H1 (cell line): ENCODE measurements around the gene MIR17HG. TPM values are rescaled to one million over a fixed set of nuclear protein-coding genes. Genes with fewer than 3 reads are reported as not detected.

Experiments
- CTBP2 ChIP-seq: IDR thresholded peaks from 2 replicates; pipeline ENCODE4 v1.7.0; 2011; ENCODE audit warnings: borderline replicate concordance, mild to moderate bottlenecking, moderate library complexity, mixed read lengths, low read length; ENCODE audit not compliant: insufficient read depth, insufficient read length
- FOSL1 ChIP-seq: IDR thresholded peaks from 2 replicates; pipeline ENCODE4 v1.6.1; 2011; ENCODE audit warnings: mild to moderate bottlenecking, low read depth, low read length, moderate library complexity; ENCODE audit not compliant: insufficient read depth
- HDAC6 ChIP-seq: IDR thresholded peaks from one replicate; pipeline ENCODE4 v1.7.1; 2012; ENCODE audit warnings: low read depth, mild to moderate bottlenecking, inconsistent platforms, low read length, moderate library complexity
- JUND ChIP-seq: IDR thresholded peaks from 2 replicates; pipeline ENCODE4 v1.6.1; 2011; ENCODE audit warnings: mild to moderate bottlenecking, improper control_type of control experiment, low read length
- PHF8 ChIP-seq: fragments of 200-600 bp; sonication (generic); conservative IDR thresholded peaks from 2 replicates; pipeline ENCODE4 v1.7.1; 2012; ENCODE audit warnings: low read depth, mild to moderate bottlenecking, inconsistent platforms, low read length, moderate library complexity
- SP1 ChIP-seq: IDR thresholded peaks from 2 replicates; pipeline ENCODE4 v1.6.1; 2011; ENCODE audit warnings: low read depth, low read length
- TAF7 ChIP-seq: optimal IDR thresholded peaks from 2 replicates; pipeline ENCODE3; 2011; ENCODE audit warnings: low read depth, mild to moderate bottlenecking, inconsistent platforms, low read length, moderate library complexity, borderline replicate concordance
- TBP ChIP-seq: IDR thresholded peaks from 2 replicates; pipeline ENCODE4 v1.6.1; 2011; ENCODE audit warnings: low read depth, low read length, improper control_type of control experiment
- TCF12 ChIP-seq: IDR thresholded peaks from 2 replicates; pipeline ENCODE4 v1.6.1; 2011; ENCODE audit warnings: low read depth, mild to moderate bottlenecking, low read length
- polyA plus RNA-seq, 7 experiments: library from polyadenylated mRNA; depleted of rRNA in 3 of 7; stranded (reverse) in 5 of 7; unstranded in 2 of 7; fragments of >200 nt in 5 of 7; fragments of 200-250 nt in 2 of 7; gene quantifications; 1 replicate in 5 of 7; 2 replicates in 1 of 7; 4 replicates in 1 of 7; pipeline versions ENCODE4 v1.2.1 to v1.2.3, GENCODE V29; 2011 to 2013; ENCODE audit warnings: missing spikeins in 2 of 7, mixed read lengths in 2 of 7
- total RNA-seq: library from RNA; stranded (reverse); fragmentation: NEBNext Ultra II Directional; extraction: Animal tissue kit (Norgen Biotek cat#: 25700); gene quantifications from 2 replicates; pipeline ENCODE4 v1.2.1, GENCODE V29; 2021

Gene MIR17HG
- total and polyA plus RNA-seq, 2 of the 8 experiments (the other 6 are each of a cell fraction or from before 2014, with no cell fraction given) = 11.5 to 36.9 TPM

DNA sequence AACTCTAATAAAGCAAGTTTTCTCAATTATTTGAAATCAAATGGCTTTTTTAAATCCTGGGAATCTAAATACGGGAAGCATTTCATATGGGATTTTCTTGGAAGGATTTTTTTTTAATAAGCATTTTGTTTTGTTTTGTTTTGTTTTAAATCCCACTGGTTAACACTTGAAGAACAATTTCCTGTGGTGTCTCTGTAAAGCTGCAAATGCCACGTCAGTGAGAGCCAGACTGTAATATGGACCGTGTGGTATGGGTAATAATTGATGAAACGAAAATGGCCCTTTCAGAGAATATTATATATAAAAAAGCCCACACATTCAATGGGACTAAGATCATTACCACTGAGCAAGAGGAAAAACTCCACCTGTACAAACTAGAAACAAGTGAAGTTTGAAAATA is 33.9 kb upstream of the MIR17HG start (continued):
- TF ChIP-seq PHF8 = no peak
- TF ChIP-seq FOSL1 = no peak
- TF ChIP-seq TBP = no peak
- TF ChIP-seq TCF12 = no peak
- TF ChIP-seq SP1 = no peak
- no peak for TF ChIP-seq HDAC6
- TF ChIP-seq CTBP2 = no peak
- no peak for TF ChIP-seq TAF7
- TF ChIP-seq JUND = no peak
